GM04504 (cell line): ENCODE measurements around the gene MIA2.
"Not testable (repeated sequence)": the region's sequence is repeated elsewhere in the genome, so short reads cannot be mapped to it uniquely, and the experiment has no call there.

Source experiments
- DNase-seq: peaks from one replicate; pipeline ENCODE4 v3.0.0-alpha.2; 2012; ENCODE audit warnings: low read depth

Gene MIA2

DNA sequence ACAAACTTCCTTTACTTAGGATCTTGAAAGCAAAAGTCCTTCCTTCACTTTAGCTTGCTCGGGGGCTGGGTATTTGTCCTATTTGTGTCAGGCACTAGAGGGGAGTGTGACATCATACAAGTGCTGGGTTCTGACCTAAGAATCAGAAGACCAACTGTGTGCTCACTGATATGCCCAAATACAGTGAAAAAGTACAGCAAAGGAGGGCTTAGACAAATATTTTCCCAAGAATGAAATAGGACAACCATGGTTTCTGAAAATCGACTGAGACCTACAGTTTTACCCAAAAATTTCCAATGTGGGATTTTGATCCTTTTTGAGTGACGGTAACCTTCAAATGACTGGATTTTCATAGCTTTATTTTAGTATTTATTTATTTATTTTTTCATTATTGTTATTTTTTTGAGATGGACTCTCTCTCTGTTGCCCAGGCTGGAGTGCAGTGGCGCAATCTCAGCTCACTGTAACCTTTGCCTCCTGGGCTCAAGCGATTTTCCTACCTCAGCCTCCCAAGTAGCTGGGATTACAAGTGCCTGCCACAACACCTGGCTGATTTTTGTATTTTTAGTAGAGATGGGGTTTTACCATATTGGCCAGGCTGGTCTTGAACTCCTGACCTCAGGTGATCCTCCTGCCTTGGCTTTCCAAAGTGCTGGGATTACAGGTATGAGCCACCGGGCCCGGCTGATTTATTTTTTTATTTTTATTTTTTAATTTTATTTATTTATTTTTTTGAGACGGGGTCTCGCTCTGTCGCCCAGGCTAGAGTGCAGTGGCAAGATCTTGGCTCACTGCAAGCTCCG, 1.8 kb upstream of the MIA2 start:
- not testable (repeated sequence) for DNase-seq

DNA sequence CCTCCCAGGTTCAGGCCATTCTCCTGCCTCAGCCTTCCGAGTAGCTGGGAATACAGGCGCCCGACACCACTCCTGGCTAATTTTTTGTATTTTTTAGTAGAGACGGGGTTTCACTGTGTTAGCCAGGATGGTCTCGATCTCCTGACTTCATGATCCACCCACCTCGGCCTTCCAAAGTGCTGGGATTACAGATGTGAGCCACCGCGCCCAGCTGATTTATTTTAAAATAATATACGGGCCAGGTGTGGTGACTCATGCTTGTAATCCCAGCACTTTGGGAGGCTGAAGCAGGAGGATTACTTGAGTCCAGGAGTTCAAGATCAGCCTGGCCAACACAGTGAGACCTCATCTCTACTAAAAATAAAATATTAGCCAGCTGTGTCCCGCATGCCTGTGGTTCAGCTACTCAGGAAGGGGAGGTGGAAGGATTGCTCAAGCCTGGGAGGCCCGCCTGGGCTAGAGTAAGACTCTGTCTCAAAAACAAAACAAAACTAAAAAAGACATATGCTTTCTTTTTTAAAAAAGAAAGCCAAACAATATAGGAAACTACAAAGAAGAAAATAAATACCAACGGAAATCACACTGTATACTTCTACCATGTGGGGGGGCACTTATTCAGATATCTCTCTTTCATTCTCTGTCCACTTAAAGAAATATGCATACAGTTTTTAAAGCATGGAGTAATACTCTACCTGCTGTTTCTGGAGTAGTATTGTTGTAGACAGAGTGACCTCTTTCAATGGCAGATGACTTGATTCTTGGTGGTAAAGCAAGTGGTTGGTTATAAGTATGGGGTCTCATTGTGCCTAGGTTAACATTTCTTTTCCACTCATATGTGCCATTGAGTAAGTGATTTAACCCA, 930 bp upstream of the MIA2 start:
- peak; percentile 56 for DNase-seq

DNA sequence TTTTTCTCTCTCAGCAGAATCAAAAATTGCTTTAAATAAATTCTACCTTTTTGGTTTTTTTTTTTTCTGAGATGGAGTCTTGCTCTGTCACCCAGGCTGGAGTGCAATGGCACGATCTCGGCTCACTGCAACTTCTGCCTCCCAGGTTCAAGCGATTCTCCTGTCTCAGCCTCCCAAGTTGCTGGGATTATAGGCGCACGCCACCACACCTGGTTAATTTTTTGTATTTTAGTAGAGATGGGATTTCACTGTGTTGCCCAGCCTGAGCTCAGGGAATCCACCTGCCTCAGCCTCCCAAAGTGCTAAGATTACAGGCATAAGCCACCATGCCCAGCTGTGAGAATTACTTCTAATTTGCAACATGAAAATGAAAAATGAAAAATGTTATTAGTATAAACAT, 1.3 kb downstream of the MIA2 start:
- DNase-seq: not testable (repeated sequence)

DNA sequence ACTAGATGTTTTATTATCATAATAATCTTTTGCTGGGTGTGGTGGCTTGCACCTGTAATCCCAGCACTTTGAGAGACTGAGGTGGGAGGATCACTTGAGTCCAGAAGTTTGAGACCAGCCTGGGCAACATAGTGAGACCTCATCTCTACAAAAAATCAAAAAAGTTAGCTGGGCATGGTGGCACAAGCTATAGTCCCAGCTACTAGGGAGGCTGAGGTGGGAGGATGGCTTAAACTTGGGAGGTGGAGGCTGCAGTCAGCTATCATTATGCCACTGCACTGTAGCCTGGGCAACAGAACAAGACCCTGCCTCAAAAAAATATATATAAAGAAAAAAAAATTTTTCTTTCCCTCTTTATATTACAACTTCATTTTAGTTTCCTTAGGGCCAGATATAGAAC, 1.8 kb downstream of the MIA2 start:
- DNase-seq: not testable (repeated sequence)

DNA sequence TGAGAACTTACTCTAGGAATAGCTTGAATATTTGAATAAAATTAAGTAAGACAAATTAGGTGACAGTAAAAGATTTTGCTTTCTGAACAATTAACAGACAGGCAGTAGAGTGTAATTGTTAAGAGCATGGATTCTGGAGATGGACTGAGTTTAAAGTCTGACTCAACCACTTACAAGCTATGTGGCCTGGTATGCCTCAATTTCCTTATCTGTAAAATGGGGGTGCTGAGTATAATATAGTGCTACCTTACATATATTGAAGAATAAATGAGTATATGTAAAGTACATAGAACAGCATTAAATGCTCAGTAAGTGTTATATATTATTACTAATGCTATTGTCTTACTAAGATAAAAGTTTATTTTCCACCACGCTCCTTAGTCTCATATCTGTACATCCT, 7.1 kb downstream of the MIA2 start:
- no peak for DNase-seq

DNA sequence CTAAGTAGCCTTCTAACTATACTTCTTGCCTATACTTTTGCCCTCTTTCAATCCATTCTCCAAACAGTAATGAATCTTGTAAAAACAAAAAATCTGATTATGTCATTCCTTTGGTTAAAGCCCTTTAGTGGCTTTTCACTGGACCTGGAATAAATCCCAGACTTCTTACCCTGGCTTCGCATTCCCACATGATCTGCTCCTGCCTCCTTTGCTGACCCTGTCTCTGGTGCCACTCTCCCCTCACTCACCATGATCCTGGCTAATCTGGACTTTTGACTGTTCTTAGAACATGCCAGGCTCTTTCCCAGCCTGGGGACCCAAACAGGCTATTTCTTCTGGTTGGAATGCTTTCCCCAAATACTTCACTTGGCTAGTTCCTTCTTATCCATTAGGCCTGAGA, 7.9 kb downstream of the MIA2 start:
- no peak for DNase-seq

DNA sequence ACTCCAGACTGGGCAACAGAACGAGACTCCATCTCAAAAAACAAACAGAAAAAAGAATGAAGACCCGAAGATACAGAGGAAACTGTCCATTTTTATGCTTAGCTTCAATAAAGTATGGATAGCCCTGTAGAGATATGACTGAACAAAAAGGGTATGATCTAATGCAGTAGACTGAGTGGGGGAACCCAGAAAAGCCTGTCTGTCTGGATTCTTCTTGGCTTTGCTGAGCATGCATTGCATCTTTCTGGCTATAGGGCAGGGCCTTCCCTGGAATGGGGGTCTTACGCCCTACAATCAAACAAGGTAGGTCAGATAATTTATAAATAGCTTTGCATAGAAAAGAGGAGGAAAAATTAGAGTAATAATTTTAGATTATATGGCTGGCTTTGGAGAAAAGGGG, 10.1 kb downstream of the MIA2 start:
- DNase-seq: no peak

DNA sequence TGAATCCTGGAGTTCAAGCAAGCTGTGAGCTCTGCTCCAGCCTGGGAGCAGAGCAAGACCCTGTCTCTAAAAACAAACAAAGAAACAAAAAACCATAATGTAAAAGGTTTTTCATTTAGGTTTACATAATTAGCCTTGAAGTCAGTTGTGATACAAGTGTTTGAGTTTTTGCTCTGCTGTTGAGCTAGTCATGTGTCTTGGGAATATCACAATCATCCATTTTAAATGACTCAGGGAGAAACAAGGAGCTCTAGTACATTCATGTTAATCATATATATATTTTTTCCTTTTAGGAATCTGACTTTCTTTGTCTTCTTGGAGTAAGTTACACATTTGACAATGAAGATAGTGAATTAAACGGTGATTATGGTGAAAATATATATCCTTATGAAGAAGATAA, 12.9 kb downstream of the MIA2 start:
- no peak for DNase-seq

DNA sequence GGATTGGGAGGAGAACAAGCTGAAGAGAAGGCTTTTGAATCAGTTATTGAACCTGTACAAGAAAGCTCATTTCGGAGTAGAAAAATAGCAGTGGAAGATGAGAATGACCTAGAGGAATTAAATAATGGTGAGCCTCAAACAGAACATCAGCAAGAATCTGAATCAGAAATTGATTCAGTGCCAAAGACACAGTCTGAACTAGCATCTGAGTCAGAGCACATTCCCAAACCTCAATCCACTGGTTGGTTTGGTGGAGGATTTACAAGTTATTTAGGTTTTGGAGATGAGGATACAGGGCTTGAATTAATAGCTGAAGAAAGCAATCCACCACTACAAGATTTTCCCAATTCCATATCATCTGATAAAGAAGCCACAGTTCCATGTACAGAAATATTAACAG, 13.5 kb downstream of the MIA2 start:
- peak; percentile 67 for DNase-seq

DNA sequence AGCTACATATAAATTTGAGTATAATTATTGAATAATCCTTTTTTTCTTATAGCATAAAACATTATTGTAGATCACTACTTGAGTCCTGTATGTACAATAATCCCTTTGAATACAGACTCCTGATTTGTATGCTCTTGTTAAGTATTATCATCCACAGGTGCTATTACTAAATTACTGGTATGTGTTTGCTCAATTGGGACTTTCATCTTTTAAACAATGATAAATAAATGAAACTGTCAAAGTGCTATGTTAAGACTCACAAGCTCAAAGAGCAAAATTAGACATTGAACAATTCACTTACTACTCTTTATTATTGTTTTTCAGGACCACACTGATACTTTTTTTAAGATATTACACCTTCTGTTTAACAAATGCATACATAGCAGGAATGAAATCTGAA, 17.8 kb downstream of the MIA2 start:
- no peak for DNase-seq

DNA sequence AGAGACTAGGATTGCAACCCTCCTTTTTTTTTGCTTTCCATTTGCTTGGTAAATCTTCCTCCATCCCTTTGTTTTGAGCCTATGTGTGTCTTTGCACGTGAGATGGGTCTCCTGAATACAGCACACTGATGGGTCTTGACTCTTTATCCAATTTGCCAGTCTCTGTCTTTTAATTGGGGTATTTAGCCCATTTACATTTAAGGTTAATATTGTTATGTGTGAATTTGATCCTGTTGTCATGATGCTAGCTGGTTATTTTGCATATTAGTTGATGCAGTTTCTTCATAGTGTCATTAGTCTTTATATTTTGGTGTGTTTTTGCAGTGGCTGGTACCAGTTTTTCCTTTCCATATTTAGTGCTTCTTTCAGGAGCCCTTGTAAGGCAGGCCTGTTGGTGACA, 23.7 kb downstream of the MIA2 start:
- not testable (repeated sequence) for DNase-seq

DNA sequence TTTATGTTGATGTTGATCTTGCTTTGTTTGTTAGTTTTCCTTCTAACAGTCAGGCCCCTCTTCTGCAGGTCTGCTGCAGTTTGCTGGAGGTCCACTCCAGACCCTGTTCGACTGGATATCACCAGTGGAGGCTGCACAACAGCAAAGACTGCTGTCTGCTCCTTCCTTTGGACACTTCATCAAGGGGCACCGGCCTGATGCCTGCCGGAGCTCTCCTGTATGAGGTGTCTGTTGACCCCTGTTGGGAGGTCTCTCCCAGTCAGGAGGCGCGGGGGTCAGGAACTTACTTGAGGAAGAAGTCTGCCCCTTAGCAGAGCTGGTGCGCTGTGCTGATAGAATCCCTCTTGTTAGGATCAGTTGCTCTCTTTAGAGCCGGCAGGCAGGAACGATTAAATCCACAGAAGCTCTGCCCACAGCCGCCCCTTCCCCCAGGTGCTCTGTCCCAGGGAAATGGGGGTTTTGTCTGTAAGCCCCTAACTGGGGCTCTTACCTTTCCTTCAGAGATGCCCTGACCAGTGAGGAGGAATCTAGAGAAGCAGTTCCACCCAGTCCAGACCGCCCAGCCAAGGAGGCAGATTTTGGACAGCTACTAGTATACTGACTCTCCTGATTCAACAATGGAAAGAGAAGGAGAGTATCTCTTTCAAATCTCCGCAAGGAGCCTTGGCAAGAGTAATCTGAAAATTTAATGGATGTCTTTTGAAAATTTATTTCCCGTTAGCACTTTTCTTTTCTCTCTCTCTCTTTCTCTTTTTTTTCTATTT, 25.2 kb downstream of the MIA2 start:
- no peak for DNase-seq

DNA sequence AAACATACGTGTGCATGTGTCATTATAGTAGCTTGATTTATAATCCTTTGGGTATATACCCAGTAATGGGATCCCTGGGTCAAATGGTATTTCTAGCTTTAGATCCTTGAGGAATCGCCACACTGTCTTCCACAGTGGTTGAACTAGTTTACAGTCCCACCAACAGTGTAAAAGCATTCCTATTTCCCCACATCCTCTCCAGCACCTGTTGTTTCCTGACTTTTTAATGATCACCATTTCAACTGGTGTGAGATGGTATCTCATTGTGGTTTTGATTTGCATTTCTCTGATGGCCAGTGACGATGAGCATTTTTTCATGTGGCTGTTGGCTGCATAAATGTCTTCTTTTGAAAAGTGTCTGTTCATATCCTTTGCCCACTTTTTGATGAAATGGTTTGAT, 26.4 kb downstream of the MIA2 start:
- DNase-seq: not testable (repeated sequence)

DNA sequence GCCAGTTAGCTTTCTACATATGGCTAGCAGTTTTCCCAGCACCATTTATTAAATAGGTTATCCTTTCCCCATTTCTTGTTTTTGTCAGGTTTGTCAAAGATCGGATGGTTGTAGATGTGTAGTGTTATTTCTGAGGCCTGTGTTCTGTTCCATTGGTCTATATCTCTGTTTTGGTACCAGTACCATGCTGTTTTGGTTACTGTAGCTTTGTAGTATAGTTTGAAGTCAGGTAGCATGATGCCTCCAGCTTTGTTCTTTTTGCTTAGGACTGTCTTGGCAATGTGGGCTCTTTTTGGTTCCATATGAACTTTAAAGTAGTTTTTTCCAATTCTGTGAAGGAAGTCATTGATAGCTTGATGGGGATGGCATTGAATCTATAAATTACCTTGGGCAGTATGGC, 28.5 kb downstream of the MIA2 start:
- not testable (repeated sequence) for DNase-seq

DNA sequence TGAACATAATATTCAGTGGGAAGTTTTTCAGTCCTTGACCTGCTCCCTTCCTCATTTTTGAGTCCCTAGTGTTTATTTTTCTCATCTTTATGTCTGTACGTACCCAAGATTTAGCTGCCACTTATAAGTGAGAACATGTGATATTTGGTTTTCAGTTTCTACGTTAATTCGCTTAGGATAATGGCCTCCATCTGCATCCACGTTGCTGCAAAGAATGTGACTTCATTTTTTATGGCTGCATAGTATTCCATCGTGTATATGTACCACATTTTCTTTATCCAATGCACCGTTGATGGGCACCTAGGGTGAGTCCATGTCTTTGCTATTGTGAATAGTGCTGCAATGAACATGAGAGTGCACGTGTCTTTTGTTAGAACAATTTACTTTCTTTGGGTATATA, 30.3 kb downstream of the MIA2 start:
- DNase-seq: no peak

DNA sequence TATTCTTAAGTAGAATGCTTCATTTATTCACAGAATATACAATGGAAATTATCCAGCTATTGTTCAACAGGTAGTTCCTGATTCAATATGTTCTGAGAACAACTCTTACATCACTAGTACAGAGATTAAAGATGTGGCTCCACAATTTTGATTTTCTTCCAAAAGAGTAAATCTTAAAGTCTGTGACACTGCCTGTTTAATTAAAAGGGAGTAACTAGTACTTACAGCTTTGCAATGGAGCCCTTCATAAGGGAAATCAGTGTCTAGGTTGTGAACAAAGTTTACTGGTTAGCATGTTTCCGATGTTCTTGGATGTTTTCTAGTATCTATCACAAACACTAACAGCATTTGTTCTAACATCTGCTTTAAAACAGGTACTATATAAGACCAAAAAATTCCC, 30.8 kb downstream of the MIA2 start:
- DNase-seq: no peak

DNA sequence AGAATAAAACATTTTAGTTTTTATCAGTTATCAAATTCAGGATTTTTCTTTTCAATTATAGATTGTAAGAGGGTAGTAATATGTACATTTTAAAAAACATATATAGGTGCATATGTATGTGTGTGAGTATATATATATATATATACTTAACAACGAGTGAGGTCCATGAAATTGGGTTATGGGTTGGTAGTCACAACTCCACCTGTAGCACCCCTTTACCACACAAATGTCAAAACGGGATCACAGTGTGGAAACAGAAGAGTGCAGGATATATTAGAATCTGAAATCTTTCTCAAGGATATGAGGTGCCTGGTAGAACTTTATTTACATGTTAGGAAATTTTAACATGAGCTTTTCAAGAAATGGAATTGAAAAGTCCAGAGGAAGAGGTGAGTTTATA, 31.3 kb downstream of the MIA2 start:
- no peak for DNase-seq

DNA sequence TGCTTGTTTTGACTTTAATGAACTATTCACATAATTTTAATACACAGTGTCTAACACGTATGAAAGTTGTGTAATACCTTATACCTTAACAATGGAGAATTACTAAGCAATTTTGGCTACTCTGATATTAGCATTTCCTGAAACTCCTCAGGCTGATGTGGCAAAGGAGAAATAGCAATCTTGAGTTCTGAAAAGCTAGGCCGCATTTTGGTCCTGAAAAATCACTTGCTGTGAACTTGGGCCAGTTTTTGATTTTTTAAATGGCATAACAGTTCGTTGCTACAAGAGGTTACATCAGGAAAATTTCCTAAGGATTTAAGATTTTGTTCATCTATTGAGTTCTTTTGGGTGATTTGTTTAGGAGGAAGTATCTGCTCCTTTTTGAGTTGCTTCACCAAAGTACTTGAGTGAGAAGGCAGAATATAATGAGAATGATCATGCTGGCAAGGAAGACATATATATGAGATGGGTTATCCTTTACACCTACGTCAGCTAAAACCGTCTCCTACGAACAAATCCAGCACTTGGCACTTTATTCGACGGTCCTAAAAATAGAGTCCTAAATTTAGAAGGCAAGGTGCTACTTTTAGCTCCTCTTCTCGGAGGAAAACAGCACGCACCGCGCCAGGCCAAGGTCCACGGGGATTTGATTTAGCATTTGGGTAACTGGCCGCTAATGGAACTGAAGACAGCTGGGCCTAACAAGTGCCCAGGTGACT, 32.2 kb downstream of the MIA2 start:
- DNase-seq: peak; percentile 11

DNA sequence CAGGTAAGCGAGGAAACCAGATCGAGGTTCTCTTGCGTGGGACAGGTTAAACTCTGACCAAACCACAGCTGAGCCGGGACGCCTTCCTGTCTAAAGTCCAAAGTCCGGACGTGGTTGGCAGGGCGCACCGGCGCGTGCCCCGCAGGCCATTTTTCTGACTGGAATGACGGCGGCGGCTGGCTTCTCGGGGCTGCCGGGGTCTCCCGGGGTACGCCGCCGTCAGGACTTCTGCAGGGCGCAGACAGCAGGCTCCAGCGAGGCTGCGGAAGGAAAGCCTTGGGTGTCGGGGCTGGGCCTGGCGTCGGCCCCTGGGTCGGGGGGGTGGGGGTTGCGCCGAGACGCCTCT, 32.8 kb downstream of the MIA2 start:
- no peak for DNase-seq

DNA sequence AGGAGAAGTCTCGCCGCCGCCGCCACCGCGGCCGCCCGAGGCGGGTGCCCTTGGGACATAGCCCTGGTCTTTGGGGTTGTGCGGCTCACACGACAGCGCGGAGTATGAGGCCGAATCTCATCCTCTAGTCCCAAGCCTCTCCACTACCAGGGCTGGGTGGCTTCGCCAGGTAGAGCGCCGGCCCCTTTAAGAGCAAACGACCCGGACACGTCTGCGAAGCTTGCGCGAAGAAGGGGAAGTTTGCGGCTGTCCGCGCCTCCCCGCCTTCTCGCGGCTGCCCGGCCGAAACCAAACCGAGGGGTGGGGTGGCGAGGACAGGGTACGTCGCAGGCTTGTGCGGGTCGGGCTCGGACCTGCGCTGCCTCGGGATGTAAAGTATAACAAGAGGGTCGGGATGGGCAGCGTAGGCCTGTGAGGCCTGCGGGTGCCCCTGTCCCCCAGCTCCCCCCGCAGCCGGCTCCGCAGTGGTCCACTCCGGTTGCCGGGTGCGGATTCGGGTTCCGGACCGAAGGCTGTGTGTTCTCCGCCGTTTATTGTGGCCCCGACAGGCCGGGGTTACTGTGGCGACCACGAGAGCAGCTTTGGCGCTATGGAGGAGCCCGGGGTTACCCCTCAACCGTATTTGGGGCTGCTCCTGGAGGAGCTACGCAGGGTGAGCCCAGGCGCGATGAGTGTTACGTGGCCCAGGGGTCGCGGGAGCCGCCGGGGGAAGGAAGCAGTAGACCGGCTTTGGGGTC, 33.3 kb downstream of the MIA2 start:
- peak; percentile 68 for DNase-seq

DNA sequence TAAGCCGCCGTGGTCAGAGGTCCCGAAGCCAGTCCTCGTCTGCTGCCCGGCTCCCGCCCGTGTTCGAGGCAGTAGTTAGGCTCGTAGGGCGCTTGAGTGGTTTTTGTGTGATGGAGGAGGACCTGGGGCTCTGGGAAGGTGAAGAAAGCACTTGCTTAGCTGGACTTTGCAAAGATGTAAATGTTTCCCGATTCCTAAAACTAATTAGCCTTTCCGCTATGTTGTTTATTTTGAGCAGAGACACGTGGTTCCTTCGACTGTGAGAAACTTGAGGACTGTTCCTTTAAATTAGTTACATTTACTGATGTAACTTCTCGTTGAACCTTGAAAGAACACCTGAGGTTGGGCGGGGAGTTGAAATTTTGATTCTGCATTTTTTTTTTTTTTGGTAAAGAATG, 33.9 kb downstream of the MIA2 start:
- DNase-seq: peak; percentile 10
